HPDE6-E6E7 (cell line): Measurements from ENCODE around the gene TECTB.
A peak's percentile ranks its signal among the peaks of the same experiment; 100 is the strongest.

Experiments used
- DNase-seq: peaks from one replicate; pipeline ENCODE4 v3.0.0; 2011; ENCODE audit warnings: missing footprints; ENCODE audit errors: extremely low spot score

Gene TECTB

DNA sequence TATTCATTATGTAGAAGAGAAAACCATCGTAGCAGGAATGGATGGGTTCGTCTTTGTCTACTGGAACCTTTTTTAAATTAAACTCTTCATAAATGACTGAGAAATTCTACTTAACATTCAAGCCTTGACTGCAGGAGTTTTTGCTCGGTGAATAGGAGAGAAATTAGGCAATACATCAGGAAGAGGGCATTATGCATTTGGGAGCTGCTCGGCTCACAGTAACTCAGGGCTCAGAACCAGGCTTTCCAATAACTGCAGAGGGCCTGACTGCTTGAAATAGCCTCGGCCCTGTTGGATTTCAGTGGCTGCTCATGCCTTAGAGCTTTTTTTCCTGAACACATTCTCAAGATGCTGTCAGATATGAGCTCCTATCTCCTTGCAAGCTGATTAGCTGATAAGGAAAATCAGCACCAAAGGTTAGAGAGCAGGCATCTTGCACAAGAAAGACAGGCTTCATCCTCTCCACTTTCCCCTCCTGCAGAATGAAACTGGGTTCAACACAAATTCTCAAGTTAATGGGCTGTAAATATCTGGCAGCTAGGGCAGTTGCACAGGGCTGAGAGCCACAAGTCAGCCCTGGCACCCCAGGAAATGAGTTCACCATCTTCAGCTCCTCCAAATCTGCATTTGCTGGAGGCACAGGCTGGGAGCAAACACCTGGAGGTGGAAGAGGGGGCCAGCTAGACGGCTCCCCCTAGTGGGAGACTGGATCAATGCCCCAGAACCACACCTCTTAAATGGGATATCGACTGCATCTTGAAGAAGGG lies 24.3 kb downstream of the TECTB start:
- DNase-seq, result peak; percentile 49

DNA sequence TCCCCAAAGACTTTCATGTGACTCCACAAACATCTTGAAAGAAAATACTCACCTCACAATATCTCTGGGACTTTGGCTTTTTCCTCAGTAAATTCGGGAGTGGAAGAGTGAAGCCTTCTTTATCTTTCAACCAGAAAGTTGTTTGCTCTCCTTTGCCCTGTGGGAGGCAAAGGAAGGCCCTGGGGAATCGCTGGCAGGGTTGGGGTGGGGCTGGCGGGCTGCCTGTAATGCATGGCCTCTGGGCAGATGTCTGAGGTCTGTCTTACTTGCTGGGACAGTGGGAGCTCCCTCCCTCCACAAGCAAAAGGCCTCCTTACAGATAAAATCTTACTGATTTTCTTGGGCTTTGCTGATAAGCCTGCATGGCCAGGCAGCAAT lies 24.9 kb downstream of the TECTB start:
- no peak for DNase-seq

DNA sequence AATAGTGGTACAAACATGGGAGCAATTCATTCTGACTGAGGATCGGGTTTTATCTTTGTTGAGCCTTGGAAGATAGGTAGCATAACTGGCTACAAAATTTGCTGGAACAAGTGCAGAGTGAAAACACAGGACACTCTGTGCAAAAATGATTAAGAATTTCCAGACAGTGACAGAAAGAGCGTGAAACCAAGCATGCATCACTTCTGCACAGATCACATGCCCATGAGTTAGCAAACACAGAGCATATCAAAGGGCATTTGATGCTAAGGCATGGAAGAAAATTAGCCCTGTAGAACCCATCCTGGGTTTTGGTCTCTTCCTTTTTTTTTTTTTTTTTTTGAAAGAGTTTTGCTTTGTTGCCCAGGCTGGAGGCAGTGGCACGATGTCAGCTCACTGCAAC lies 28.3 kb downstream of the TECTB start:
- no peak for DNase-seq

DNA sequence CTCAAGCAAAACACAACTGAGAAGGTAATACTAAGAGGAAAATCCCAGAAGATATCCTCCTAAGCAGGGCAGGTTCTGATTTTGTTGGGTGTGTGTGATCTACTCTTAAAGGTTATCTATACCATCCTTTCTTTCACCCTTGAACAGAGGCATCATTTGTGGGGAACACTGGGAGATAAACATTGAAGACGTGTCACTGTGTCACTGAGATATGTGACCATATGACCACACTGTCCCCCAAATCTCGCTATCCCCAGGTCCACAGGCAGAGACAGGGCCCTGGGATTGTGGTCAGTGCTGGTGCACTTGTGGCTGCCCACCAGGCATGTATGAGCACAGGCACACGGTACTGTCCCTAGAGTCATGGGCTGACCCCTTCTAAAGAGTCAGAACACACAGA lies 30.0 kb downstream of the TECTB start:
- DNase-seq, result no peak

DNA sequence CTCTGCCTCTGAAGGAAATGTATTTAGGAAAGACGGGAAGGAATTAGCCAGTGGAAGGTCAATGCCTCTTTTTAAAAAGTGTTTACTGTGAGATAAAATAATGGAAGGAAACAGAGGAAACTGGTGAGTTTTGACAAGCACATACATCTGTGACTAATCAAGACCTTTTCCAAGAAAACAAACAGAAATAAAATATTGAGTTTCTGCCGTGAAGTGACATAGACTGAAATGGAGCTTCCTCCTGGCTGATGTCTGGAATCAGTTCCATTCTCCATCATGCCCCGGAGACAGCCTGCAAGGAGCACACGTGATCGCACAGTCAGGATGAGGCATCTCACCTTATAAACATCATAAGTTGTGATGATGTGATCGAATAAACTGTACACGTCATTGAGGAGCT lies 30.7 kb downstream of the TECTB start:
- no peak for DNase-seq

DNA sequence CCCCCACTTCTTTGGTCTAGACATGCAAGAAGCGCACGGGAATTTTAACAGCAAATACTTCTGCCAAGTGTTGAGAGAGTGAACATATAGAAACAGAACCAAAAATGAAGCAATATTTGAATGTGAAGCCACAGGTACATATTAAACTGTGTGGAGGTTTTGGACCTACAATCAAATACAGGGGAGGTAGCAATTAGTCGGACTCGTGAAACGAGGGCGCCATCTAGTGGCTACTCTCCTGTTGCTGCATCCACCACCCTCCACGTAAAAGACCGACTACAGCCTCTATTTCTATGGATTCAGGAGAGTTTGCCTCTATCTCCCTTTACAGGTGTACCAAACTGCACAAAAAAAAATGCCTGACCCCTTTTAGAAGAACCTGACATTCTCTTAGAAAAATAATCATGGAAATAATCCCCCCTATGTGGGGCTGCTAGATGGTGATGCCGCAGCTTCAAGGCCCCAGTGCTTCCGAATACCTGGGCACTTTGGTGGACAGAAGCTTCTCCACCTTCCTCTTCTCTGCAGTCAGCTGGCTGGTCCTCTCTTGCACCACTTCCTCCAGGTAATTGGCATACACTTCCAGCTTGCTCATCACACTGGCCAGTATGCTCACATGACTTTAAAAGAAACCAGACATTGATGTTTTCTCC lies 31.7 kb downstream of the TECTB start:
- peak; percentile 55 for DNase-seq

DNA sequence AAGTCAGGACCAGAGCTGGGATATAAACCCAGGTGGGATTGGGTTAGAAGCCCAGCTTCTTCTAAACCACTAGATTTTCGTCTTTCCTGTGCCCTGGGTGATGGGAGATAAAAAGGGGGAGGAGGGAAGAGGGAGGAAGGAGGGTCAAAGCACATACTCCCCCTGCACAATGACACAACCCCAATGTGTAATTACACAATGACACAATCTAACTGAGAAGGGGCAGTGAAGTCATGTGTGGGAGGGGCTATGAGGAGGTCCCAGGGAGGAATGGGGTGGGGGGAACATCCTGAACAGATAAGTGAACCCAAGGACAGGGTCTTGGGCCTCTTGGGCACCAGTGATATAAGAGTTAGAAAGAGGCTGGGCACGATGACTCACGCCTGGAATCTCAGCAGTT lies 44.5 kb downstream of the TECTB start:
- no peak for DNase-seq

DNA sequence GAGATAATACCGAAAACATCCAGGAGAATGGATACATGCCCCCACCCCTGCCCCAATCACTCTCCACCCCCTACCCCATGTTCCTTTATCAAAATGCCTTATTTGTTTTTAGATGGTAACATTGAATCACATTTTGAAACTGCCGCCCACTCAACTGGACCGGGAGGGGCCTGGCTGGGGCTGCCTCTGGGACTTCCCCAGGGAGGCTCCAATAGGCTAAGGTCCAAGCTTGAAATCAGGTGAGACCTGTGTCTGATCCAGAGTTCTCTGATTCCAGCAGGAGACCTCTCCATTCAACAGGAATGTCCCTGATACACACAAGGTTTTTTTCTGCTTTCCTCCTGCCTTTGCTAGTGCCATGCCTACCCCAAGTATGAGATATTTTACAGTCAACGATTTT lies 47.0 kb downstream of the TECTB start:
- no peak for DNase-seq

DNA sequence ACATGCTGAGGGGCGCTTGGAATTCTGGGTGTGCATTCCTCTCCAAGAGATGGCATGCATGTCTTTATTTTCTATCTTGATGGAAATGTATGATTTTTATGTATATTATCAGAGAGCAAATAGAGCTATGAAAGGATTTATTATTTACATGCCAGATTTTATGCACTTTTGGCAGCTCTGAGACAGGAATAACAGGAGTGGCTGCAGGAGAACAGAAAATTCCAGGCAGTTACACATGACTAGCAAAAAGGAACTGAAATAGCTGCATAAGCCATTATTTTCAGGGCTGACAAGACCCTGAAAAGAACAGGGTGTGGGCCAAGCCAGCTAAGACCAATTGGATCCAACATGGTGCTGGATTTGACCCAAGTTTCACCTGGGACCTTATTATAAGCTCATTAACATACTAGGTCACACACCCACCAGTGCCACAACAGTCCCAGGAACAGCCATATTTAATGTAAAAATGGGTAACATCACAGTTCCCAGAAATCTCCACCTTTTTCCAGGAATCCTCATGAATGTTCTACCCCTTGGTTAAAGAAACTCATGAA lies 47.5 kb downstream of the TECTB start:
- no peak for DNase-seq

DNA sequence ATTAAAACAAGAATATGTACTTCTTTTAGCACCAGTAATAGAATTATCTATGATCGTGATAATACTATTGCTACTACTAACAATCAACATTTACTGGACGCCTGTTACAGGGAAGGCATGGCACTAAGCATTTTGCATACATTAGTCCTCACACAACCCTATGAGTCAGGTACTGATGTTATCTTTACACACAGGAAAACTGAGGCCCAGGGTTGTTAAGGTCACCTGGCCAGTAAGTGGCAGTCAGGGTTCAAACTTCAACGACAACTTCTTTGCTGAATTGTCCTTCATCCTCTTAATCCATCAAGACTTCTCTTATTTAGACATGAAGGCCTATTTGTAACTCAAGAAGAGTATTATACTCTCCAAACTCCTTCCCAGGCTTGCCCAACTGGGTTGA lies 48.8 kb downstream of the TECTB start:
- no peak for DNase-seq

DNA sequence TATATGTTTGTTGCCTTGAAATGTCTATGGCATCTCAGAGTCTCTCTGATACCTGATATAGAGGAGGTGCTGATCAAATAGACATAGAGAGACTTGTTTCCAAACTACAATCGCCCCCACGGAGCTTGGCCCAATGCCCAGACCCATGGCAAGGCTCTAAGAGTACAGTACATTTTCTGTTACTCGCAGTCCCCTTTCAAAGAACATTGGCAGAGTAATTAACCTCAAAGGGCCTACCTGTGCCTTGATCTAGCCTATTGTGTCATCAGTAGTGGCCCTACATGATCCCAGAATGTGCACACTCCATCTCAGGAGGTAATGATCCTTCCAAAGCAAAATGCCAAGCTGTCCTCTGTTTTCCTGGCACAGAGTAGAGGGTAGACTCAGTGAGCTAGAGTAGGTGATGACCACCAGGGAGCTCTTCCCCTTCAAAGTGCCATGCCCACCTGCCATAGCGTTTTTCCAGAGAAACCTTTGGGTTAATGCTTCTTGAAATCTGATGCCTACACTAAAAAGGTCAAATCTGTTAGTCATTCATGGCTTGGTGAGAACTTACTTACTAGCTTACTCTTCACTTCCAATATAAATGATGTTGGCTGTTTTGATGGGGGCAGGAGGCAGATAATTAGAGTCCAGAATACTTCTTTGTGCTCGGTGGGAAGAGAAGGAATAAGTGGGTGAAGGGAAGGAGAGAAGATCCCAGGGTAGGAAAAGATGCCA lies 49.5 kb downstream of the TECTB start:
- DNase-seq, result no peak

DNA sequence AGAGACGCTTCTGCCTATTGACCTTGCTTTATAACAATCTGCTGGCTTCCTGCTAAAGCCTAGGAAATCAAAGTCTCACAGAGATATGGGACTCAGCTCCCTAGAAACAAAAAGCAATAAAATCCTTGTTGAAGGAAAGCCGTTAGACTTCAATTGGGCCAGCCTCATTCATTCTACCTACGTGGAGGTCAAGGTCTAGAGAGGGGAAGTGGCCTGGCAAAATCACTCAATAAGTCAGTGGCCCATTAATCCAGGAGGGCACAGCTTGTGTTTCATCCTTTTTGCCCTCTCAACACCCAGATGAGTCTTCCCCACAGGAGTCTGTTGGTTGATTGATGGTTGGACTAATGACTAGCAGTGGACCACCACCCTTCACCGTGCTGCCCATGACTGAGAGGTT lies 50.3 kb downstream of the TECTB start:
- no peak for DNase-seq

DNA sequence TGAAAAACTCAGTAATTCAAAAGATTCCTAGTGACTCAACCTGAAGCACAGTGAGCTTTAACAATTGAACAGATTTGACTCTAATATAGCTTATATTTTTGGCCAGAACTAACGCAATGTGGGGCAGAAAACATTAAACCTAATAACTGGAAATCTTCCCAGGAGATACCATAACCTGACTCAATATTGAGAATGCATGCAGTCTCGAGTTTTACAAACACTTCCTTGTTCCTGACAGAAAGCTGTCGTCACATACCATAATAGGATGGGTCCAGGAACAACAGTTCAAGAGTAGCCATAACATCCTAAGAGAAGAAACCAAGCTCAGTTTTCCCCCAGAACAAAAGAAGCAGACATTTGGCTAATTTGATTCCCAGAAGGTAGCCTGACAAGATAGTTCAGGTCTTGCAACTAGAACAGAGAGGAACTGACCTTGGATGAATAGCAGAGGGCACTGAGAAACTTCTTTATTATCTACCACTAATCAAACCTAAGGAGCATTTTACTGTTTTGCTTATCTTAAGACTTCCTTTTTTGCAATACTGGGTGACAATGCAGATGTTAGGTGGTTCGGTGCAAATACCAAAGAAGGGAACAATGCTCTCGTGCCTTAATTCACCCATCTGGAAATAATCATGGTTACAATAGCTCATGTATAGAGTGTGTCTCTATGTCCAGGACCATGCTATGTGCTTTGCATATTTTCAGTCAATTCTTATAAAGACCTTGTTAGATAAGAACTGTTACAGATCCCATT lies 52.1 kb downstream of the TECTB start:
- DNase-seq, result no peak

DNA sequence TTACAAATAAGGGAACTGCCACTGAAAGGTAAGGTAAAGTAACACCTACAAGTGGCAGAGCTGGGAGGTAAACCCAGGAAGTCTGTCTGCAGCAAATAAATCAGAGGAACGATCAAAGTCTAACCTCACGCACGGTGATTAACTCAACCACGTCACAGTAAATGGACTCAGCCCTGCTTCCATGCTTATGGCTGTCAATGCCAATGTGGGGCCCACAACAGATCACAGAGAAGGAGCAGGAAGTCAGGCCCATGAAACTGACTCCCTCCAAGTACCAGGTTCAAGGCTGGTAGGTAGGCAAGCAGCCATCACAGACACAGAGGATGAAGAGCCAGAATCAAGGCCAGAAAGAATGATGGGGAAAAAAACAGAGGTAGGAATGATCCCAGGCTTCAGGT lies 52.7 kb downstream of the TECTB start:
- DNase-seq, result no peak

DNA sequence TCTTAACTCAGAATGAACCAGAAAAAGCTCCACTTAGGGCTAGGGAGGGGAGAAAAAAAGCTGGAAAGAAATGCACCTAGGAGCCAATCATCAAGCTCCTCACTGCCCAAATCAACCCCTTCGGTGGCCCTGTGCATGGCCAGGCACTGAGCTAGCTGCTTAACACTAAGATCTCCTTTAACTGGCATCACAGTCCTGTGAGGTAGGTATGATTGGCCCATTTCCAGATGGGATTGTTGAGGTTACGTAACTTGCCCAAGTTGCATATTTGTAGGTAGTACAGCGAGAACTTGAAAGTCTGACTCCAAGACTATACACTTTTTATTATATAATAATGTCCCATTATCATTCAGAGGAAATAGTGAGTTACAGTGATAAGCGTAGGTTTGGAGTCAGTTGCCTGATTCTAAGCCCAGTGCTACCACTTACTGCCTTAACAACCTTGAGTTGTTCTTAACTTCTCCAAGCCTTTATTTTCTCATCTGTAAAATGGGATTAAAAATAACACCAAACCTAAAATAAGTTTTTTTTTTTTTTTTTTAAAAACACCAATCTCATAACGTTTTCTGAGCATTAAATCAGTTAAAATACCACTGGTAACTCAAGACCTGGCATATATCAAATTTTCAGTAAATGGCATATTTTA lies 53.5 kb downstream of the TECTB start:
- no peak for DNase-seq

DNA sequence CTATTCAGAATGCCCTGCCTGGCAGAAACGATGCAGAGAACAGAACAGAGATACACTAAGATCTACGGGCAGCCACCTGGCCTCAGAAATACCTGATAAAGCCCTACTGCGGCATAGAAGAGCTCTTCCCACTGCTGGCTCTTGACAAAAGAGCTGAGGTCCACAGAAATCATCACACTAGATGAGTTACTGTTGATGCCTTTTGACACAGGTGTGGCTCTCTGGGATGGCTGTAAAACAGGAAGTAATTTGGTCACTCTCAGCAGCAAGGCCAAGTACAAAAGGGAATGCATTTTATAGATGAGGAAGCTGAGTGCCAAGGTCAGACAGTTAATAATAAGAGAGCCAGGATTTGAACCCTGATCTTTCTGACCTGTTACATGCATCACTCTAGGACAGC lies 55.8 kb downstream of the TECTB start:
- no peak for DNase-seq

DNA sequence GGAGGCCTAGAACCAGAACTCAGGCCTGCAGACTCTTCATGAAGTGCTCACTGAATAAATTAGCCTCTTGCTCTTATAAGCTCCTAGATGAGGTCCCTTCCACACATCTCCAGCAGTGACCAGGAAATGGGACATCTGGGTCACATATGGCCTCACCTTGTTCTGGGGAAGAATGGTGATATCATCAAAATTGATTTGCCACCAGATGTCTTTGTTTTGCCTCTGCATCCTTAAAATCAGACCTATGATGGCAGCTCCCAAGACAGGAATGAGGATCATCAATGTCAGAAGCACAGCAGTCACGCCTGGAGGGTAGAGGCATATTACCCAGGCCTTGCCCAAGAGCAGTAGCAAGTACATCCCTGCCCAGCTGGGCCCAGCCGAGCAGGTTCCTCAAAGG lies 57.4 kb downstream of the TECTB start:
- DNase-seq, result no peak

DNA sequence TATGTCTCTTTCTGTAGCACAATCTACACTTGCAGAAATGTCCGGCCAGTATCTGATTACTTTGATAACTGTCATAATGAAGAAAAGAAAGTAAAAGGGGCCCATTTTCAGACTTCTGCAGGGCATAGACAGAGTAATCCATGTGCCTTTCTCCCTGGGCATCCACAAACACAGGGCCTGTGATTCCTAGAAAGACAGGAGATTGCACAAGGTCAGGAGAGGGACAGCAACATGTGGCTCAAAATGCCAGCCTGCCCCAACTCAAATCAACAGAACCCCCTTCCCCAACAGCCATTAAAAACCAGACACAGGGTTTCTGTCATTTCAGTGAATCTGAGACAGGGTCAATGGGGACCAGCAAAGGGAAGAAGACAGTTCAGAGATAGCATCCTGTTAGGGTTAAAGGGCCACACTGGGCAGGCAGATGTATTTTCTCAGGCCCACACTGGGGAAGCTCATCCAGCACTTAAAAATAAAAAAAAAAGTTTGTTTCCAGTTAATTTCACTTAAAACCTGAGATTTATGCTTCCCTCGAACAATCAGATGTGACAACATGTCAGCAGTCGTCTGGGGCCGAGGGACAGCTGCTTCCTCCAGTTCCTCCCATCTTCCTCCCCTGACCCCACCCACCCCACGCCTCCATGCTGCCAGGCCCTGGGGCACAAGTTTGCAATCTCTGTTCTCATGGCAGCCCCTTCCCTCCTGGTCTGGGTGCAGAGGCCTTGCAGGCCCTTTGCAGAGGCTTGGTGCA lies 60.0 kb downstream of the TECTB start:
- no peak for DNase-seq

DNA sequence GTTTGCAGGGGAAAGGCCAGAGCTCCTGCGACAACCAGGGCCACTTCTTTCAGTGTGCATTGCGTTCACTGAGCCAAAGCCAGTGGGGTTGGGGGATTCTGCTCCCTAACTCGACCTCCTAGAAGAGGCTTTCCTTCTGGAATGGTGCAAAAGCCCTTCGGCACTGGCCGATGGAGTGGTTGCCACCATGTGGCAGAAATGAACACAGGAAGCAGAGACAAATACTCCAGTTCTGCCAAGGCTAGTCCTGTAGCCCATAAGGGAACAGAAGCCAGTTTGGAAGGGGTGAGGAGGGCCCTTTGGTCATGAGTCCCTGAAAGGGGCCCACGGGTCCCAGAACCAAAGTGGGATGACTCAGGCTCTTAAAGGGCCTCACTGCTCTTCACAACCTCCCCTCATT lies 61.1 kb downstream of the TECTB start:
- no peak for DNase-seq

DNA sequence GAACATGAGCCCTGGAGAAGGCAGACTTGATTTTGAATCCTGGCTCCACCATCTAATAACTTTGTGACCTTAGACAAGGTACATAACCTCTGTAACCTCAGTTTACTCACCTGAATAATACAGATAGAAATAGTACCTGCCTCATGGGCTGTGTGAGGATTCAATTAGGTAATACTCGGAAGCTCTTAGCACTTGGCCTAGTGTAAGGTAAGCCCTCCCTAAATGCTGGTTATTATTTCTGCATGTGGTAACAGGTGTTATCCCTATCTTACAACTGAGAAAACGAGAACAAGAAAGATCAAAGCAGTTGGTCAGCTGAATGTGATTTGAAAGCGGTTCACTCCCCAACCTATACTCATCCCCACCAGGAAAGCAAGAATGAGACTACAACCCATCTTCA lies 62.0 kb downstream of the TECTB start:
- no peak for DNase-seq

DNA sequence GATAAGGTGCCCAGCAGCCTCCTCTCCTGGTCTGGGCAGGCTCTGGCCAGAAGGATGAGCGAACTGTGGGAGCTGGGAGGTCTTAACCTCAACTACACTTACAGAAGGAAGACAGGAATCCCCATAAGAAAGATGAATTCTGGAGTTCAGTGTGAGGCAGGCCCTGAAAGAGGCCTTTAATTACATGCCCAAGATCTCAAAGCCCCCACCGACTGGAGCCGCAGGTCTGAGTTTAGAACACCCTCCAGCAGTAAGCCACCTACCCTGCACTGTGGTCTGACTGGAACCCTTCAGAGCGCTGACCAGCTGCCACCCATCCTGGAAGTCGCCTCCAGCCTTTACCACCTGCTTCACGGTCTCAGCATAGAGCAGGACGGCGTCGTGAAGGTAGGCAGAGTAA lies 62.5 kb downstream of the TECTB start:
- DNase-seq, result no peak
